HEK293 (cell line): Measurements from ENCODE around the gene TPGS2.

Experiments used
- CTCF ChIA-PET: fragments of 350-600 bp; formaldehyde crosslinking; extraction: SDS; loops from one replicate; lab custom pipeline; 2021; ENCODE audit warnings: antibody characterized with exemption; lab: Yijun Ruan, JAX
- POLR2A ChIA-PET: fragments of 300-600 bp; formaldehyde crosslinking; extraction: SDS; loops from one replicate; lab custom pipeline; 2020; ENCODE audit warnings: antibody characterized with exemption, inconsistent platforms; lab: Yijun Ruan, JAX
- H3K27ac ChIP-seq: fragments of 200-500 bp; sonication (Bioruptor generic); 2 replicates; pipeline ENCODE4 v1.5.1; 2014; ENCODE audit warnings: low read depth, low read length, control low read depth, inconsistent platforms; ENCODE audit errors: extremely low read depth
- H3K36me3 ChIP-seq, 2 experiments: fragments of 200-500 bp in 1 of 2; sonication (Bioruptor generic) in 1 of 2; 1 replicate in 1 of 2; 2 replicates in 1 of 2; pipeline ENCODE4 v1.5.1; 2014 to 2017; ENCODE audit warnings: inconsistent platforms in 2 of 2, low read length in 2 of 2; ENCODE audit not compliant: control insufficient read depth in 2 of 2, insufficient read depth in 1 of 2
- H3K4me1 ChIP-seq: fragments of 200-500 bp; sonication (Bioruptor generic); 2 replicates; pipeline ENCODE4 v1.5.1; 2014; ENCODE audit warnings: mild to moderate bottlenecking, low read length, inconsistent platforms; ENCODE audit not compliant: control insufficient read depth, insufficient read depth
- H3K4me3 ChIP-seq: 2 replicates; pipeline ENCODE4 v1.5.1; 2011; ENCODE audit warnings: low read depth, mild to moderate bottlenecking, control low read depth, low read length, moderate library complexity
- H3K9me3 ChIP-seq: fragments of 200-500 bp; sonication (Bioruptor generic); 2 replicates; pipeline ENCODE4 v1.5.1; 2014; ENCODE audit warnings: low read depth, low read length, inconsistent platforms; ENCODE audit not compliant: control insufficient read depth, insufficient read depth
- GFI1B ChIP-seq: fragments of 450-650 bp; formaldehyde crosslinking; IDR thresholded peaks from 2 replicates; pipeline ENCODE4 v1.5.1; 2016; ENCODE audit warnings: missing biosample characterization, missing genetic modification characterization
- GLI2 ChIP-seq: fragments of 450-650 bp; formaldehyde crosslinking; IDR thresholded peaks from 2 replicates; pipeline ENCODE4; 2017; ENCODE audit warnings: missing biosample characterization, missing genetic modification characterization, low read depth, borderline replicate concordance
- KLF7 ChIP-seq: fragments of 450-650 bp; formaldehyde crosslinking; IDR thresholded peaks from 2 replicates; pipeline ENCODE4 v1.5.1; 2016; ENCODE audit warnings: missing biosample characterization, missing genetic modification characterization, borderline replicate concordance
- MZF1 ChIP-seq: fragments of 450-650 bp; formaldehyde crosslinking; IDR thresholded peaks from 2 replicates; pipeline ENCODE4 v1.5.1; 2017; ENCODE audit warnings: missing biosample characterization, missing genetic modification characterization, borderline replicate concordance
- PRDM1 ChIP-seq: fragments of 450-650 bp; formaldehyde crosslinking; IDR thresholded peaks from 2 replicates; pipeline ENCODE4; 2016; ENCODE audit warnings: missing biosample characterization, missing genetic modification characterization
- PRDM2 ChIP-seq: fragments of 450-650 bp; formaldehyde crosslinking; IDR thresholded peaks from 2 replicates; pipeline ENCODE4 v1.5.1; 2016; ENCODE audit warnings: missing biosample characterization, missing genetic modification characterization, borderline replicate concordance
- WT1 ChIP-seq: fragments of 450-650 bp; formaldehyde crosslinking; IDR thresholded peaks from 2 replicates; pipeline ENCODE4 v1.5.1; 2016; ENCODE audit warnings: missing biosample characterization, missing genetic modification characterization
- YY2 ChIP-seq: fragments of 450-650 bp; formaldehyde crosslinking; IDR thresholded peaks from 2 replicates; pipeline ENCODE4 v1.5.1; 2016; ENCODE audit warnings: missing biosample characterization, missing genetic modification characterization
- ZBTB10 ChIP-seq: fragments of 450-650 bp; formaldehyde crosslinking; IDR thresholded peaks from 2 replicates; pipeline ENCODE4 v1.5.1; 2016; ENCODE audit warnings: missing biosample characterization, missing genetic modification characterization
- ZBTB21 ChIP-seq: fragments of 450-650 bp; formaldehyde crosslinking; IDR thresholded peaks from 2 replicates; pipeline ENCODE4 v1.5.1; 2017; ENCODE audit warnings: missing biosample characterization, missing genetic modification characterization
- ZFP3 ChIP-seq: fragments of 450-650 bp; formaldehyde crosslinking; IDR thresholded peaks from 2 replicates; pipeline ENCODE4 v1.5.1; 2016; ENCODE audit warnings: low read depth, missing biosample characterization, missing genetic modification characterization
- ZFP37 ChIP-seq: fragments of 450-650 bp; formaldehyde crosslinking; IDR thresholded peaks from 2 replicates; pipeline ENCODE4 v1.5.1; 2016; ENCODE audit warnings: missing biosample characterization, missing genetic modification characterization
- ZFP41 ChIP-seq: fragments of 450-650 bp; formaldehyde crosslinking; IDR thresholded peaks from 2 replicates; pipeline ENCODE4 v1.5.1; 2016; ENCODE audit warnings: missing biosample characterization, missing genetic modification characterization, borderline replicate concordance
- ZNF138 ChIP-seq: fragments of 450-650 bp; formaldehyde crosslinking; IDR thresholded peaks from 2 replicates; pipeline ENCODE4 v1.5.1; 2016; ENCODE audit warnings: missing biosample characterization, missing genetic modification characterization, borderline replicate concordance
- ZNF16 ChIP-seq: fragments of 450-650 bp; formaldehyde crosslinking; IDR thresholded peaks from 2 replicates; pipeline ENCODE4 v1.5.1; 2016; ENCODE audit warnings: low read depth, missing biosample characterization, missing genetic modification characterization
- ZNF214 ChIP-seq: fragments of 450-650 bp; formaldehyde crosslinking; IDR thresholded peaks from 2 replicates; pipeline ENCODE4 v1.5.1; 2017; ENCODE audit warnings: missing biosample characterization, mild to moderate bottlenecking, missing genetic modification characterization, borderline replicate concordance
- ZNF302 ChIP-seq: fragments of 450-650 bp; formaldehyde crosslinking; IDR thresholded peaks from 2 replicates; pipeline ENCODE4 v1.5.1; 2016; ENCODE audit warnings: missing biosample characterization, missing genetic modification characterization, low read depth
- ZNF366 ChIP-seq: fragments of 450-650 bp; formaldehyde crosslinking; conservative IDR thresholded peaks from 2 replicates; pipeline ENCODE4 v1.5.1; 2016; ENCODE audit warnings: missing biosample characterization, missing genetic modification characterization
- ZNF398 ChIP-seq: fragments of 450-650 bp; formaldehyde crosslinking; IDR thresholded peaks from 2 replicates; pipeline ENCODE4 v1.5.1; 2017; ENCODE audit warnings: missing biosample characterization, missing genetic modification characterization
- ZNF426 ChIP-seq: fragments of 450-650 bp; formaldehyde crosslinking; IDR thresholded peaks from 2 replicates; pipeline ENCODE4 v1.5.1; 2017; ENCODE audit warnings: missing biosample characterization, missing genetic modification characterization, mild to moderate bottlenecking, inconsistent platforms, moderate library complexity
- ZNF571 ChIP-seq: fragments of 450-650 bp; formaldehyde crosslinking; IDR thresholded peaks from 2 replicates; pipeline ENCODE4 v1.5.0; 2017; ENCODE audit warnings: missing biosample characterization, missing genetic modification characterization
- ZNF596 ChIP-seq: fragments of 450-650 bp; IDR thresholded peaks from 2 replicates; pipeline ENCODE4 v1.5.0; 2018; ENCODE audit warnings: missing biosample characterization, mild to moderate bottlenecking, missing genetic modification characterization, moderate library complexity
- ZNF600 ChIP-seq: fragments of 450-650 bp; formaldehyde crosslinking; IDR thresholded peaks from 2 replicates; pipeline ENCODE4 v1.5.1; 2016; ENCODE audit warnings: missing biosample characterization, missing genetic modification characterization
- ZNF610 ChIP-seq: fragments of 450-650 bp; formaldehyde crosslinking; IDR thresholded peaks from 2 replicates; pipeline ENCODE4 v1.5.1; 2016; ENCODE audit warnings: missing biosample characterization, missing genetic modification characterization, borderline replicate concordance
- ZNF624 ChIP-seq: fragments of 450-650 bp; formaldehyde crosslinking; IDR thresholded peaks from 2 replicates; pipeline ENCODE4 v1.5.1; 2017; ENCODE audit warnings: missing biosample characterization, missing genetic modification characterization
- ZNF701 ChIP-seq: fragments of 450-650 bp; formaldehyde crosslinking; IDR thresholded peaks from 2 replicates; pipeline ENCODE4 v1.5.1; 2016; ENCODE audit warnings: missing biosample characterization, missing genetic modification characterization
- ZNF777 ChIP-seq: fragments of 450-650 bp; formaldehyde crosslinking; IDR thresholded peaks from 2 replicates; pipeline ENCODE4 v1.5.1; 2017; ENCODE audit warnings: missing biosample characterization, missing genetic modification characterization, borderline replicate concordance

The TPGS2 gene

GRCh38 chr18:36792634-36793283 is 36.0 kb downstream of the TPGS2 start:
- no peak overlapping the region for H3K27ac ChIP-seq
- no peak overlapping the region for H3K4me3 ChIP-seq
- H3K9me3 ChIP-seq: no peaks in the 10 kb centered on the region
- peaks cover 4 to 88% of the 10 kb centered on the region in 2 experiments; a peak in 1 of 3 replicates for H3K36me3 ChIP-seq
- ChIA-PET CTCF (interaction anchor here (0.7 kb wide), 2 partner anchors 235 to 398 kb away, joined by 3 to 6 read pairs; no protein-coding TSS in a partner anchor), POLR2A (no interaction called here)
- TF ChIP-seq PRDM2 (tag by site-specific recombination) (no peak), ZNF366 (tag by site-specific recombination) (no peak), ZBTB21 (tag by site-specific recombination) (no peak), ZFP37 (no peak), ZNF426 (tag by site-specific recombination) (no peak), KLF7 (tag by site-specific recombination) (no peak), ZNF214 (tag by site-specific recombination) (no peak), ZNF624 (tag by site-specific recombination) (no peak), YY2 (tag by site-specific recombination) (no peak), ZNF777 (no peak), ZNF600 (tag by site-specific recombination) (no peak), MZF1 (tag by site-specific recombination) (no peak), PRDM1 (tag by site-specific recombination) (no peak), WT1 (tag by site-specific recombination) (no peak), ZNF16 (tag by site-specific recombination) (no peak), ZNF610 (no peak), ZNF571 (tag by site-specific recombination) (no peak), ZNF596 (no peak), GFI1B (tag by site-specific recombination) (no peak)
- no peaks in the 10 kb centered on the region for H3K4me1 ChIP-seq

- Histone ChIP-seq H3K9me3 (no peaks in the 10 kb centered on the region), H3K27ac (no peak overlapping the region), H3K4me1 (no peaks in the 10 kb centered on the region), H3K4me3 (no peak overlapping the region), H3K36me3 (peaks cover 4 to 50% of the 10 kb centered on the region in 2 experiments; a peak in 1 of 3 replicates)
- ChIA-PET CTCF (no interaction called here), POLR2A (no interaction called here)
- TF ChIP-seq ZNF701 (tag by site-specific recombination) (no peak), ZBTB10 (tag by site-specific recombination) (no peak), ZFP41 (tag by site-specific recombination) (no peak), ZFP3 (tag by site-specific recombination) (no peak), ZNF398 (no peak), ZNF138 (no peak), ZNF214 (tag by site-specific recombination) (no peak), GLI2 (no peak), ZNF302 (tag by site-specific recombination) (no peak)
Observed at GRCh38 chr18:36786686-36787085, 42.1 kb downstream of the TPGS2 start.
